Fibroblast of lung (primary cell): Measurements from ENCODE around the gene UCN3. TPM values are rescaled to one million over a fixed set of nuclear protein-coding genes. Genes with fewer than 3 reads are reported as not detected.

ENCODE experiments used
- DNase-seq, 2 donors: peaks; one replicate each; pipeline versions ENCODE4 v3.0.0 to v3.0.0-alpha.2; 2010; ENCODE audit warnings: low read depth in 2 of 2
- H2AFZ ChIP-seq: 2 replicates; pipeline ENCODE4 v1.5.1; 2012; ENCODE audit warnings: low read length, control low read depth, inconsistent platforms
- H3K27ac ChIP-seq: 2 replicates; pipeline ENCODE4 v1.5.1; 2011; ENCODE audit warnings: low read length, control low read depth; ENCODE audit not compliant: insufficient read depth
- H3K27me3 ChIP-seq: 2 replicates; pipeline ENCODE4 v1.5.1; 2011; ENCODE audit warnings: mild to moderate bottlenecking, low read length; ENCODE audit not compliant: control insufficient read depth, insufficient read depth
- H3K36me3 ChIP-seq: 2 replicates; pipeline ENCODE4 v1.5.1; 2011; ENCODE audit warnings: low read length; ENCODE audit not compliant: control insufficient read depth, insufficient read depth
- H3K4me1 ChIP-seq: 2 replicates; pipeline ENCODE4 v1.5.1; 2011; ENCODE audit warnings: low read length; ENCODE audit not compliant: control insufficient read depth, insufficient read depth; ENCODE audit errors: extremely low read depth
- H3K4me2 ChIP-seq: 2 replicates; pipeline ENCODE4 v1.5.1; 2011; ENCODE audit warnings: low read length, control low read depth; ENCODE audit not compliant: insufficient read depth; ENCODE audit errors: extremely low read depth
- H3K4me3 ChIP-seq, 4 experiments: fragments of 200-600 bp in 1 of 4; sonication (generic) in 1 of 4; replicated peaks in 1 of 4; 2 replicates each; pipeline ENCODE4 v1.5.1; 2011 to 2016; ENCODE audit warnings: low read length in 4 of 4, low read depth in 3 of 4, mild to moderate bottlenecking in 3 of 4, control low read depth in 2 of 4, inconsistent platforms in 1 of 4, mixed read lengths in 1 of 4; ENCODE audit not compliant: insufficient read depth in 1 of 4; ENCODE audit errors: control extremely low read depth in 1 of 4
- H3K79me2 ChIP-seq: 2 replicates; pipeline ENCODE4 v1.5.1; 2012; ENCODE audit warnings: mild to moderate bottlenecking, low read length, inconsistent platforms; ENCODE audit not compliant: control insufficient read depth, insufficient read depth
- H3K9ac ChIP-seq: 2 replicates; pipeline ENCODE4 v1.5.1; 2011; ENCODE audit warnings: mild to moderate bottlenecking, low read length, control low read depth; ENCODE audit not compliant: insufficient read depth
- H3K9me3 ChIP-seq: 2 replicates; pipeline ENCODE4 v1.5.1; 2012; ENCODE audit warnings: low read depth, low read length; ENCODE audit not compliant: control insufficient read depth, insufficient read depth
- H4K20me1 ChIP-seq: 2 replicates; pipeline ENCODE4 v1.5.1; 2011; ENCODE audit warnings: low read length; ENCODE audit not compliant: control insufficient read depth, insufficient read depth; ENCODE audit errors: extremely low read depth
- EZH2 ChIP-seq: IDR thresholded peaks from 2 replicates; pipeline ENCODE4 v1.5.1; 2012; ENCODE audit warnings: low read length, control low read depth, mild to moderate bottlenecking; ENCODE audit errors: missing control alignments
- polyA plus RNA-seq, 2 donors: library from polyadenylated mRNA; depleted of rRNA in 1 of 2; stranded (reverse) in 1 of 2; unstranded in 1 of 2; fragments of >200 nt; gene quantifications; 2 replicates each; pipeline ENCODE4 v1.2.1, GENCODE V29; 2011 to 2012; ENCODE audit warnings: missing spikeins in 1 of 2
- total RNA-seq: library from RNA; depleted of rRNA; stranded (reverse); fragments of >200 nt; gene quantifications from 2 replicates; pipeline ENCODE4 v1.2.1, GENCODE V29; 2014
- TF ChIP-seq, protein P1 (sequence below), 2 donors: IDR thresholded peaks in 1 of 2; conservative IDR thresholded peaks in 1 of 2; 1 replicate in 1 of 2; 2 replicates in 1 of 2; pipeline ENCODE4 v1.5.1; 2011 to 2012; ENCODE audit warnings: low read length in 2 of 2, control low read depth in 1 of 2, inconsistent platforms in 1 of 2, low read depth in 1 of 2, mild to moderate bottlenecking in 1 of 2

The UCN3 gene
- total and polyA plus RNA-seq, 2 donors (not counting 1 experiment from before 2014, with no cell fraction given): not detected

DNA sequence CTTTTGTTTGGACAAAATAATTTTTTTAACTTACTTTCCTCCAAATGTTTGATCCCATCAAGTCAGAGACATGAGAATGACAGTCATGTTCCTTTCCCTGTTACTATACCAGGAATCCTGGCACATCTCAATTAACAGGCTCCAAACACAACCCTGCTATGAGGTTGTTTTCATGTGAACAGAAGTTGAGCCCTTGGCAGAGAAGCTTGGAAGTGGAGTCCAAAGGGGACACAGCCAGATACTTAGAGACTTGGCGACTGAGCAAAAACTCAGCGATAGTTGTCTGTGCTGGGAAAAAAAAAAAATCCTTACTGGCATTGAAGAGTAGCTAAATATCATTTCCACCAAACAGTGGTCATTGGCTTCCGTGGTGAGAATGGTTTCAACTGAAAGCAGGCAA, 27.0 kb downstream of the UCN3 start:
- H3K36me3 ChIP-seq: no peaks in the 10 kb centered on the region
- H3K4me2 ChIP-seq: no peak overlapping the region
- H3K9me3 ChIP-seq: no peaks in the 10 kb centered on the region
- TF ChIP-seq, protein P1, sequence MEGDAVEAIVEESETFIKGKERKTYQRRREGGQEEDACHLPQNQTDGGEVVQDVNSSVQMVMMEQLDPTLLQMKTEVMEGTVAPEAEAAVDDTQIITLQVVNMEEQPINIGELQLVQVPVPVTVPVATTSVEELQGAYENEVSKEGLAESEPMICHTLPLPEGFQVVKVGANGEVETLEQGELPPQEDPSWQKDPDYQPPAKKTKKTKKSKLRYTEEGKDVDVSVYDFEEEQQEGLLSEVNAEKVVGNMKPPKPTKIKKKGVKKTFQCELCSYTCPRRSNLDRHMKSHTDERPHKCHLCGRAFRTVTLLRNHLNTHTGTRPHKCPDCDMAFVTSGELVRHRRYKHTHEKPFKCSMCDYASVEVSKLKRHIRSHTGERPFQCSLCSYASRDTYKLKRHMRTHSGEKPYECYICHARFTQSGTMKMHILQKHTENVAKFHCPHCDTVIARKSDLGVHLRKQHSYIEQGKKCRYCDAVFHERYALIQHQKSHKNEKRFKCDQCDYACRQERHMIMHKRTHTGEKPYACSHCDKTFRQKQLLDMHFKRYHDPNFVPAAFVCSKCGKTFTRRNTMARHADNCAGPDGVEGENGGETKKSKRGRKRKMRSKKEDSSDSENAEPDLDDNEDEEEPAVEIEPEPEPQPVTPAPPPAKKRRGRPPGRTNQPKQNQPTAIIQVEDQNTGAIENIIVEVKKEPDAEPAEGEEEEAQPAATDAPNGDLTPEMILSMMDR (conservative IDR thresholded peaks at IDR 0.05 in 1 of 2, IDR thresholded peaks at IDR 0.05 in 1 of 2; ENCODE audit: low read depth in 1 of 2, low read length in 2 of 2): no peak
- TF ChIP-seq EZH2: no peak
- no peak overlapping the region for H3K4me3 ChIP-seq
- no peak for DNase-seq
- no peak overlapping the region for H2AFZ ChIP-seq
- H3K9ac ChIP-seq: no peak overlapping the region
- H4K20me1 ChIP-seq: no peaks in the 10 kb centered on the region
- H3K4me1 ChIP-seq: no peaks in the 10 kb centered on the region
- no peaks in the 10 kb centered on the region for H3K27me3 ChIP-seq
- H3K27ac ChIP-seq: no peak overlapping the region
- no peaks in the 10 kb centered on the region for H3K79me2 ChIP-seq

- Histone ChIP-seq H3K4me1 (no peaks in the 10 kb centered on the region), H3K4me3 (no peak overlapping the region), H4K20me1 (no peaks in the 10 kb centered on the region), H3K27ac (no peak overlapping the region), H3K4me2 (no peak overlapping the region), H3K9ac (no peak overlapping the region), H3K27me3 (no peaks in the 10 kb centered on the region), H3K79me2 (no peaks in the 10 kb centered on the region), H3K36me3 (no peaks in the 10 kb centered on the region), H2AFZ (no peak overlapping the region), H3K9me3 (no peaks in the 10 kb centered on the region)
- no peak for TF ChIP-seq EZH2
- TF ChIP-seq, protein P1 (conservative IDR thresholded peaks at IDR 0.05 in 1 of 2, IDR thresholded peaks at IDR 0.05 in 1 of 2; ENCODE audit: low read depth in 1 of 2, low read length in 2 of 2): no peak
- DNase-seq: no peak
Measured at GRCh38 chr10:5393529-5393928, 28.8 kb downstream of the UCN3 start.

GRCh38 chr10:5395168-5395567, 30.4 kb downstream of the UCN3 start:
- Histone ChIP-seq H3K27ac (no peak overlapping the region), H3K4me1 (no peaks in the 10 kb centered on the region), H3K4me3 (no peak overlapping the region), H3K79me2 (no peaks in the 10 kb centered on the region), H3K9ac (no peak overlapping the region), H3K27me3 (no peaks in the 10 kb centered on the region), H2AFZ (no peak overlapping the region), H4K20me1 (no peaks in the 10 kb centered on the region), H3K36me3 (no peaks in the 10 kb centered on the region), H3K4me2 (no peak overlapping the region), H3K9me3 (no peaks in the 10 kb centered on the region)
- no peak for TF ChIP-seq EZH2
- TF ChIP-seq, protein P1 (conservative IDR thresholded peaks at IDR 0.05 in 1 of 2, IDR thresholded peaks at IDR 0.05 in 1 of 2; ENCODE audit: low read depth in 1 of 2, low read length in 2 of 2): no peak
- no peak for DNase-seq
